Measurements from ENCODE around the gene NDUFAF8. TPM values are rescaled to one million over a fixed set of nuclear protein-coding genes. Genes with fewer than 3 reads are reported as not detected.

The NDUFAF8 gene
- total RNA-seq, 2 experiments from 2014 or later: 97.2 to 102 TPM

DNA sequence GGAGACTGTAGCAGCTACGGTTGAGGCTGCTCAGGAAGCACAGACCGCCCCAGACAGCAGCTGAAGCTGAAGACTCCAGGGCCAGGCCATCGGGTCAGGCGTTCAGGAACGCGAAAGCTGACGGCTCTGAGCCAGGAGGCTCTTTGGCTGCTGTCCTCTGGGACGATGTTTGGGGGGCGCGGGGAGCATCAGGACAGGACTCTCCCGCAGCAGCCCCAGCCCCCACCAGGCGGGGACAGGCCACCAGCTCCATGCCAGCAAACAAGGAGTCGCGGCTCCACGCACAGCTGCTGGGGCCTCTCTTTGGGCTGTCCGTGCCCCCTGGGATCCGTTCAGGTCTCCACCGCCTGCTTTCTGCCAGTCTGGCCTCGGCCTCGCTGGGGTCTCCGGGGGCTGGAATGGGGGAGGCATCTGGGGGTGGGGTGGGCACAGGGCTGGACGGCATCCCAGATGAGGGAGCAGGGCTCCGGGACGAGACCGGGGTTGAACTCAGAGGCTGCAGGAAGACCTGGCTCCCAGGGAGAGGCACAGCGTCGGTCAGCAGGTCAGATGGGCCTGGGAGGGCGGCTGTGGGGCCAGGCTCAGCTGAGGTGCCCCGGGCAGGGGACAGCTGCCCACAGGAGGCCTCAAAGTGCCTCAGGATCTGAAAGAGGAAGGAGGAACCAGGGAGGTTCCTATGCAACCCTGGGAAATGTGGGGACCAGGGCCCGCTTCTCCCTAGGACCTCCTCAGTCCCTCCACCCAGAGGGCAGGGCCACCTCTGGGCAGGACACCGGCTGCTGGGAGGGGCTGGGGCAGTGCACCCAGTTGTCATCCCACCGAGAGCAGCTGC lies 10.1 kb upstream of the NDUFAF8 start:
- H3K27ac Mint-ChIP-seq: no peak overlapping the region
- H3K4me1 Mint-ChIP-seq: peaks cover 5% of the 10 kb centered on the region
- no peaks in the 10 kb centered on the region for H3K27me3 Mint-ChIP-seq
- H3K4me3 Mint-ChIP-seq: no peak overlapping the region
- DNase-seq: no peak
- H3K9me3 Mint-ChIP-seq: no peaks in the 10 kb centered on the region
- H3K36me3 Mint-ChIP-seq: peaks cover 6% of the 10 kb centered on the region

DNA sequence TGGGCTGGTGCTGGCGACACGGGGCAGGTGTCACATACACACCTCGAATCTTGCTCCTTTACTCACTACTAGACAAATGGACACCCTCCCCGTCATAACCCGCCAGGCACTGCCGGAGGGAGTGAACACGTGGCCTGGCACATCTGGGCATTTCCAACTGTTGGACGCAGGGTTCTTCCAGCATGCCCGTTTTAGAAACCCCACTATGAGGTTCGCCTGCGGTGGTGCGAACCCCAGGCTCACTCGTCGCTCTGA lies 9.5 kb upstream of the NDUFAF8 start:
- no peak overlapping the region for H3K4me3 Mint-ChIP-seq
- H3K9me3 Mint-ChIP-seq: no peaks in the 10 kb centered on the region
- no peak overlapping the region for H3K27ac Mint-ChIP-seq
- no peaks in the 10 kb centered on the region for H3K27me3 Mint-ChIP-seq
- DNase-seq: no peak
- H3K36me3 Mint-ChIP-seq: peaks cover 6% of the 10 kb centered on the region
- H3K4me1 Mint-ChIP-seq: peaks cover 5% of the 10 kb centered on the region

DNA sequence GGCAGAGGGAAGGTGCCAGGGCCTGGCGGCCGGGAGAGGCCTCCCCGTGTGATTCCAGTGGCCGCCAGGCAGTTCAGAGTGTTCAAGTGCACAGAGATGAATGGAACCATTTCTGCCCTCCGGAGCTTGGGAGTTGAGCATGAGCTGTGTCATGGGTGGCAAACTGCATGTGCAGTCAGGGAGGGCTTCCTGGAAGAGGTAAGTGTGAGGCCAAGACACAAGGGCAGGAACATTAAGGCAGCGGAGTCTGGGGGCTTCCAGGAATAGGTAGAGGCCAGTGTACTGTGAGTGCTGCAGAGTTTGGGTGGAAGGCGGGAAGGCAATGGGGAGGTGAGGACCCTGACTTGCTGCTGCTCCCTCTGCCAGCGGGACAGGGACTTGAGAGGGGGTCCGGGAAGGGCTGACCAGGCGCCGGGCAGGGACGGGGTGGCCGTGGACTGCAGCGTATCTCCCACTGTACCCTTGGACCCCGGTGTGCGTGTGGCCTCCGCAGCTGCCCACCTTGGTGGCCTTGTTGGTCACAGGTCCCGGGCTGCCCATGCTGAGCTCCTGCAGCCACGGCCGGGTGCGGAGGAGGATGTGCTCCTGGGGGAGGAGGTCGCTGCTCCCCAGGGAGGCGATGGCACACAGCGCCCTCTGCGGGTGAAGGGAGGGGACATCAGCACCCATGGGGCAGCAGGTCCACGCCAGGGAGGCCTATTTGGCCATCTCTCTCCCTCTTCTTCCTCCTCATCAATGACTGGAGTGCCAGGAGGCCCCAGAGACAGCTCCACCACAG lies 8.9 kb upstream of the NDUFAF8 start:
- DNase-seq: no peak
- Mint-ChIP-seq H3K27me3 (no peaks in the 10 kb centered on the region), H3K36me3 (peaks cover 6% of the 10 kb centered on the region), H3K27ac (no peak overlapping the region), H3K9me3 (no peaks in the 10 kb centered on the region), H3K4me1 (peaks cover 5% of the 10 kb centered on the region), H3K4me3 (no peak overlapping the region)

DNA sequence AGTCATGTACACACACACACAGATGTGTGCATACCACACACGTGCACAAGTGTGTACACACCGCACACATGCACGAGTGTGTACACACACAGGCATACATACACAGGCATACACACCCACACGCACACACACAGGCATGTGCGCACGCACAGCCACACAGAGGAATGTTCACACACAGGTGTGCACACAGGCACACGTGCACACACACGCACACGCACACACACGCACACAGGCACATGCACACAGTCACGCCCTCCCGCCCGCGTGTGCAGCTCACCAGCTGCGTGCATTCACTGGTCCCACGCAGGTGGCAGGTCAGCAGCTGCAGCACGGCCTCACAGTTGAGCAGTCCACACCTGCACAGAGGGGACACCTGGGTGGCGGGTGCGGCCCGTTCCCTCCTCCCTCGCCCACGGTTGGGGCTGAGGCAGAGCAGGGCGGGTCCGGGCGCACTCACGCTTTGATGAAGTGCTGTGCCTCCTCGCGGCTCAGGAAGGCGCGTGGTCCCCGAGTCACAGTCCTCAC lies 7.9 kb upstream of the NDUFAF8 start:
- no peak overlapping the region for H3K27ac Mint-ChIP-seq

DNA sequence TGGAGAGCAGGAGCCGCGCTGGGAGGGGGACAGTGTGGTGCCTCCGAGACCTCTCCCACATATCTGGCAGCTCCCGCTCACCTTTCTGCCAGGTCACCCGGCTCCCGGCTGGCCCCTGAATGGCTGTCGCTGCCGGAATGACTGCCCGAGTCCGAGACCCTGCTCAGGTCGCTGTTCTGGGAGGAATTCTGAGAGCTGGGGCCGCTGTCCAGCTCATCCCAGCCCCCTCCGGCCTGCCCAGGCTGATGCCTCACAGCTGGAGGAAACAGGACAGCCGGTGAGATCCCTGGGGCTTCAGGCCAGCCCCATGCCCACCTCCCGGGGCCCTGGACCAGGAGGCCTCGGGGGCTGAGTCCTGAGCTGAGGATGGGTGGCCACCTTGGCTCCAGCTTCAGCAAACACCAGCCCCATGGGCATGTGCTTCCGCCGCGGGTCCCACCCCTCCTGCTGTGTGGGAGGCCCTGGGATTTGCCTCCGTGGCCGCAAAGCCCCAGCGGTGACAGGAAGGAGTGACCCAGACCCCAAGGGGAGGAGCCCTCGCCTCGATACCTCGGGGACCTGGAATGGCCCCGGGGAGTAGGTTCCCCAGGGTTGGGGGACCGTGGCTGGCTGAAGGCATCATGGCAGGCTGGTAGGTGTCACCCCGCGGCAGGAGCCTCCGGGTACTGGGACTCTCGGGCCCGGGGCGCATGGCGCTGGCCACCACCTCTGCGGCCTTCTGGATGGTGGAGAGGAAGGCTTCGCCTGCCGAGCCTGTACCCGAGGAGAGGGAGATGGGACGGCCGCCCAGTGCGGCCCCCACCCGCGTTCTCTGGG lies 7.1 kb upstream of the NDUFAF8 start:
- H3K4me3 Mint-ChIP-seq: no peak overlapping the region
- no peaks in the 10 kb centered on the region for H3K27me3 Mint-ChIP-seq
- peaks cover 5% of the 10 kb centered on the region for H3K4me1 Mint-ChIP-seq
- DNase-seq: no peak
- peaks cover 6% of the 10 kb centered on the region for H3K36me3 Mint-ChIP-seq
- no peaks in the 10 kb centered on the region for H3K9me3 Mint-ChIP-seq
- no peak overlapping the region for H3K27ac Mint-ChIP-seq

More for the DNA sequence above, 7.9 kb upstream of the NDUFAF8 start:
- no peak for DNase-seq
- Mint-ChIP-seq H3K27me3 (no peaks in the 10 kb centered on the region), H3K9me3 (no peaks in the 10 kb centered on the region), H3K4me1 (peaks cover 5% of the 10 kb centered on the region), H3K4me3 (no peak overlapping the region), H3K36me3 (peaks cover 6% of the 10 kb centered on the region)

DNA sequence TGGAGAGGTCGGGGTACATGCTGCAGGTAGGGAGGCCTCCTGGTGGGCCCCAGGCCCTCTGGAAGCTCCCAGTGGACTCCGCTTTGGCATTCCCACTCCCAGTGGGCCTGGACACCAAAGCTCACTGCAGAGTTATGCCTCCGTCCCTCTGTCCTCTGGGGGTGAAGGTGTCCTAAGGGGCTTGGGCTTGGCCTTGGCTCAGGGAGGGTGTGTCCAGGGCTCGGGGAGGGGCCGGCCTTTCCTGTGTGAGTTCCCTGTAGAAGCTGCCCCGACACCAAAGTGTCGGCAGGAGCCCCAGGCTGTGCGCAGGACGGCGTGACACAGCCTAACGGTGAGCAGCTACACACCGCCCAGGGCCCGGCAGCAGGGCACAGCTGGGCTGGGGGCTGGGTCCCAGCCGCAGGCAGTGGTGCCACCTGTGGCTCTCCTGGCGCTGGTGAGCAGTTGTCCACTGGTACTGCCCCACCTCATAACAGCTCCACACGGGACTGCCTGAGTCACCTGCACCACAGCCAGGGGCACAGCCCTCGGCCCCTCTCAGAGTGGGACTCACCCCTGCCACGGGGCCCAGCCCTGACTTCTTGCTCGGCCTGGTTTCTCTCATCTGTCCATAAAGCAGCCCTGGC lies 6.4 kb upstream of the NDUFAF8 start:
- DNase-seq: no peak
- peaks cover 3% of the 10 kb centered on the region for H3K36me3 Mint-ChIP-seq
- H3K27me3 Mint-ChIP-seq: no peaks in the 10 kb centered on the region
- H3K4me1 Mint-ChIP-seq: peaks cover 9% of the 10 kb centered on the region
- H3K27ac Mint-ChIP-seq: no peak overlapping the region
- H3K9me3 Mint-ChIP-seq: no peaks in the 10 kb centered on the region
- no peak overlapping the region for H3K4me3 Mint-ChIP-seq

DNA sequence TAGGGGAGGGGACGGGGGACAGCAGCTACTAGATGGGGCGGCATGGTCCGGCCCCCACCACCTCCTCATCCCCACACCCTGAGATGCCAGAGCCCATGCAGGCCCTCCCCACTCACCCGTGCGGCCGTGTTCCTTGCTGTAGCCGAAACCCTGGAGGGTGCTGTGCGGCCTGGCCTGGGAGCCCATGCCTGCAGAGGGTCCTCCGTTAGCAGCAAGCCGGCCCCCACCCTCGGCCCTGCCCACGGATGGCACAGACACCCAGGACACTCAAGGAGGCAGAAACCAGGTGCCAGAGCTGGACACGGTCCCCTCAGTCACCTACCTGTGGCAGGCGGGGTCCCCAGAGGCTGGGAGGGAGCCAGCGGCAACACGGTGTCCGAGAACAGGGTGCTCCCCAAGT lies 5.8 kb upstream of the NDUFAF8 start:
- no peaks in the 10 kb centered on the region for H3K27me3 Mint-ChIP-seq
- no peak for DNase-seq
- peaks cover 3% of the 10 kb centered on the region for H3K36me3 Mint-ChIP-seq
- H3K4me3 Mint-ChIP-seq: no peak overlapping the region
- H3K9me3 Mint-ChIP-seq: no peaks in the 10 kb centered on the region
- peaks cover 11% of the 10 kb centered on the region for H3K4me1 Mint-ChIP-seq
- no peak overlapping the region for H3K27ac Mint-ChIP-seq

DNA sequence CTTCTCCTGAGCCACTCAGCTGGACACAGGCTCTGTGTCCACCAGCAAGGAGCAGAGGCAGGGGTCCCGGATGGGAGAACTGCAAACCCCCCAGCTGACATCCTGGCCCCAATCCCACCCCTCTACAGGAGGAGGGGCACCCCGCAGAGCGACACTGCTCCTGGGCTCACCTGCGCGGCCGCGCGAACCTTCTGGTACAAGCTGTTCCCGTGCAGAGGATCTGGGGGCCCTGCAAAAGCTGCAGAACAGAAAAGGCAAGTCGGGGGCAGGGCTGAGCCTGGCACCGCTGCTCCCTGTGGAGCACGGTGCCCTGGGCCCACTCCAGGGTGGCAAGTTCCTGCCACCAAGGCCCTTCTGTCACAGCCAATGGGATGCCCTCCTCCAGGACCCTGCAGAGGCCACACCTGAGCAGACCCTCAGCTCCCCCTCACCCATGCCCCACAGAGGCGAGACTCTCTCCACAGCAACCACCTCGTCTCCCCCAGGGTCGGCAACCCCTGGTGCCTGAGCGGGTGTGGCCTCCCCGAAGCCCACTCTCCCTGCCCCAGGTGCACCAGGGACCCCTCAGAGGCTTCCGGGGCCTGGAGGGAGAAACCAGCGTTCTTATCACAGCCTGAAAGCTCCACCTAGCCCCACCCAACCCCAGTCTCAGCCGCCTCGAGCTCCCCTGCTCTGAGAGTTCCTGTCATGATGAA lies 5.2 kb upstream of the NDUFAF8 start:
- DNase-seq: no peak
- H3K27me3 Mint-ChIP-seq: no peaks in the 10 kb centered on the region
- H3K36me3 Mint-ChIP-seq: peaks cover 3% of the 10 kb centered on the region
- no peak overlapping the region for H3K4me3 Mint-ChIP-seq
- peaks cover 11% of the 10 kb centered on the region for H3K4me1 Mint-ChIP-seq
- H3K9me3 Mint-ChIP-seq: no peaks in the 10 kb centered on the region
- H3K27ac Mint-ChIP-seq: no peak overlapping the region

DNA sequence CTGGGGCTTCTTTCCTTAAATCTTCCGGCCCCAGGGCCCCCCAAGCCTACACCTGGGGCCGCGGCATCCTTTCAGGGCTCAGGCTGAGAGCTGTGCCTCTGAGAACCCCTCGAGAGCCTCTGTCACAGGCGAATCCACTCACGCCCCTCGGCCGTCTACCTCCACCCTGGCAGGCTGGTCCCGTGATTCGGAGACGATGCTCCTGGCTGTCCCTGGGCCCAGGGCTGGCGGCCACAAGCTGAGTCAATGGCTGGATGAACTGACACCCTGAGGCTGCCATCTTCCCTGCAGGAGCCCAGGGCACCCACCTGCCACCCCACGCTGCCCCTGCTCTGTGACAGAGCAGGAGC lies 4.6 kb upstream of the NDUFAF8 start:
- H3K4me1 Mint-ChIP-seq: peaks cover 11% of the 10 kb centered on the region
- no peak for DNase-seq
- no peak overlapping the region for H3K4me3 Mint-ChIP-seq
- no peaks in the 10 kb centered on the region for H3K27me3 Mint-ChIP-seq
- H3K27ac Mint-ChIP-seq: no peak overlapping the region
- no peaks in the 10 kb centered on the region for H3K9me3 Mint-ChIP-seq
- peaks cover 3% of the 10 kb centered on the region for H3K36me3 Mint-ChIP-seq

DNA sequence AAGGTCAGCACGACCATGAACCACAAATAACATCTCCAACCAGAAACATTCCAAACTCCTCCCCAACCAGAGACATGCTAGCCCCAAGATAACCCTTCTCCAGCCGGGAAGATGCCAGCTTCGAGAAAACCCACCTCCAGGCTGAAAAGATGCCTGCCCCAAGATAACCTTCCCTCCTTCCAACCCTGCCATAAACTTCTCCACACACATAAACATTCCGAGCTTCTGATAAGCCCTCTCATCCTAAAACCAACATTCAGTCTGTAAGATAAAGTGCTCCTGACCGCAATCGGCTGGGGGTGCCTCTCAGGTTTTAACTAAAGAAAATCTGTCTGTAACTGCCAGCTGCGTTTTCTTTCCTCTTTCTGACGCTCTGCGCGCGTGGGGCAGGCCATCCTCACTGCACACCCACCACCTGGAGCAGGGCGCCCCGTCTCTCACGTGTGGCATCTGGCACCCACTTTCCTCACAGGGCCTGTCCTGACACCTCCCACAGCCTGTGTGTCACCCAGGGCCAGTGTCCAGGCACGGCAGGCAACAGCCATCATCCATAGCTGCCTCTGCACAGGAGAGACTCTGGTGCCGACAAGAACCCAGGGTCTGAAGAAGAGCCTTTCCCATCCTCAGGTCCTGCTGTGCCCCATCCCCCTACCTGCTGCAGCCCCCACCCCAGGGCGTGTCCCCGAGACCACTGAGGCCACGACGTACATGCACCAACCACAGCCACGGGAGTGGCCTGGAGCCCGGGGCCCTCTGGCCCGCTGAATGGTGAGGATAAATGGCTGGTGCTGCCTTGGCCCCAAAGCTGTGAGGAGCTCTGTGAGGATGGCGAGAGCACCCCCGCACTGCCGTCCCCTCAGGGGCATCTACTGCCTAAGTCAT lies 3.9 kb upstream of the NDUFAF8 start:
- Mint-ChIP-seq H3K27me3 (no peaks in the 10 kb centered on the region), H3K27ac (no peak overlapping the region), H3K4me3 (no peak overlapping the region), H3K4me1 (peaks cover 13% of the 10 kb centered on the region), H3K9me3 (no peaks in the 10 kb centered on the region), H3K36me3 (peaks cover 6% of the 10 kb centered on the region)
- no peak for DNase-seq

DNA sequence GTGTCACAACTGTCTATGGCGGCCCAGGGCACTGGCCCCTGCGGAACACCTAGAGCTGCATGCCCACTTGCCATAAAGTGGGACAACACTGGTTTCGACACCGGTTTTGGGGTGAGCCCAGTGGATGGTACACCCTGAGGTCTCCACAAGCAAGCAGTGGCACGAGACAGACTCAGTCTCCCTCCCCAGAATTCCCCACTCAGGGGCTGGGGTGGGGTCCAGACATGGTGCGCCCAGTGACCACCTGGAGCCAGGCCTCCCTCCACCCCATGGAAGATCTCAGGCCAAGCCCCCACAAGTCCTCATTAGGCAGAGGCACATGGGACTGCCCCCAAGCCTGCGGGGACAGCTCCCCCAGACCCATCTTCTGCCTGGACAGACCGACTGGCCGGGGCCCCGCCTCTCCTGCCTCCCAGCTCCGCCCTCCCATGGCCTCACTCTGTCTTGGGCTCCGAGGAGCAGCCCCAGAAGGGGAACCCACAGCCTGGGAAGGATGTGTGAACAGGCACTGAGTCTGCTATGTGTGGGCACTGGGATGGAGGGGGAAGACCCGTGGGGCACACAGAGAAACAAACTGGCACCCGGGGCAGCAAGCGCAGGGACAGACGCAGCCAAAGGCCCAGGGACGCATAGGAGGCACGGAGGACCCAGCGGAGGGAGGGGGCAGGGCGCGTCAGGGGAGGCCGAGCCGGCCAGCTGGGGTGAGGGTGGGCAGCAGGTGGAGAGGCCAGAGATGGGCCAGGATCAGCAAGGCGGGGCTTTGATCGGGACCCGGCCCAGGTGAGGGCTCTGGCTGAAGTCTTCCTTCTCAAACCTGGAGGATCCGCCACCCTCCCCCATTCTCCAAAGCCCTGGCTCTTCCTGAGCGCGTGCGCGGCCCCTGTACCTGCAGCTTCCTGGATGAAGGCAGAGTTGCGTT lies 3.0 kb upstream of the NDUFAF8 start:
- no peak overlapping the region for H3K27ac Mint-ChIP-seq
- H3K4me3 Mint-ChIP-seq: no peak overlapping the region
- no peaks in the 10 kb centered on the region for H3K9me3 Mint-ChIP-seq
- peaks cover 18% of the 10 kb centered on the region for H3K4me1 Mint-ChIP-seq
- H3K36me3 Mint-ChIP-seq: peaks cover 12% of the 10 kb centered on the region
- H3K27me3 Mint-ChIP-seq: no peaks in the 10 kb centered on the region
- no peak for DNase-seq

DNA sequence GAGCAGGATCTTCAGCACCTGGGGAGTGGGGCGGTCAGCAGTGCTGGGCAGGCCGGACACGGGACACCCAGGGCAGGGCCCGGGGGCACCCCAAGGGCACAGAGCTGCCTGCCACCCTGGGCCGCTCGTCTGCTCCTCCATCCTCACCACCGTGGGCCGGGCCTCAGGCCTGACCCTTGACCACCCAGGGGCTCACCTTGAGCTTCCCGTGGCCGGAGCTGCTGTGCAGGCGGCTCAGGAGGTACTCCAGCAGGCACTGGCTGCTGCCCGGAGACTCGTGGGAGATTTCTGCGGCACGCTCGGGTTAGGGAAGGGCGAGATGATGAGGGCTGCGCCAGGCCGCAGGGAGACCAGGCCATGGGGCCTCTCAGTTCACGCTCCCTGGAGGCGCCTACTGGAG lies 2.3 kb upstream of the NDUFAF8 start:
- Mint-ChIP-seq H3K9me3 (no peaks in the 10 kb centered on the region), H3K27ac (no peak overlapping the region), H3K4me3 (no peak overlapping the region), H3K4me1 (peaks cover 23% of the 10 kb centered on the region), H3K36me3 (peaks cover 19% of the 10 kb centered on the region), H3K27me3 (no peaks in the 10 kb centered on the region)
- DNase-seq: no peak

Measured in activated naive CD8-positive, alpha-beta T cell treated with anti-CD3 and anti-CD28 coated beads for 36 hours (primary cell).